K562 (cell line): ENCODE data around the gene PRRC2A. TPM values are rescaled to one million over a fixed set of nuclear protein-coding genes. Genes with fewer than 3 reads are reported as not detected.

Experiments
- CLOCK ChIP-seq: fragments of 250-450 bp; sonication (Bioruptor Pico); IDR thresholded peaks from 2 replicates; pipeline ENCODE4 v1.4.0; 2020; ENCODE audit warnings: mild to moderate bottlenecking, moderate library complexity, borderline replicate concordance
- MEIS2 ChIP-seq: fragments of 450-650 bp; IDR thresholded peaks from 2 replicates; pipeline ENCODE4 v1.6.1; 2014; ENCODE audit warnings: mild to moderate bottlenecking; ENCODE audit not compliant: partially characterized antibody
- MXI1 ChIP-seq: IDR thresholded peaks from 2 replicates; pipeline ENCODE4 v1.6.1; 2011; ENCODE audit warnings: low read depth, mild to moderate bottlenecking, improper control_type of control experiment, low read length
- PHB ChIP-seq: fragments of 250-450 bp; sonication (Bioruptor Pico); IDR thresholded peaks from 2 replicates; pipeline ENCODE4 v1.5.0; 2021
- PKNOX1 ChIP-seq: fragments of 450-650 bp; IDR thresholded peaks from 2 replicates; pipeline ENCODE4 v1.6.1; 2016
- RAD21 ChIP-seq, 2 experiments: fragments of 250-450 bp in 1 of 2; fragments of 450-650 bp in 1 of 2; sonication (Bioruptor Pico) in 1 of 2; formaldehyde crosslinking in 1 of 2; IDR thresholded peaks in 1 of 2; conservative IDR thresholded peaks in 1 of 2; 2 replicates each; pipeline versions ENCODE4 v1.4.0 to v1.8.0; 2020 to 2022; ENCODE audit warnings: mild to moderate bottlenecking in 2 of 2, moderate library complexity in 1 of 2
- REST ChIP-seq, 2 experiments: fragments of 450-650 bp; formaldehyde crosslinking in 1 of 2; IDR thresholded peaks; 2 replicates each; pipeline versions ENCODE4 v1.4.0 to v1.6.1; 2014 to 2020; ENCODE audit warnings: mild to moderate bottlenecking in 2 of 2, borderline replicate concordance in 1 of 2, low read depth in 1 of 2
- SMC3 ChIP-seq: conservative IDR thresholded peaks from 2 replicates; pipeline ENCODE4 v1.6.1; 2011; ENCODE audit warnings: low read depth, low read length, improper control_type of control experiment; ENCODE audit not compliant: insufficient read depth
- WHSC1 ChIP-seq: IDR thresholded peaks from one replicate; pipeline ENCODE4 v1.6.1; 2012; ENCODE audit warnings: low read length, control low read depth, inconsistent platforms
- ZBTB12 ChIP-seq: fragments of 250-450 bp; sonication (Bioruptor Pico); IDR thresholded peaks from 2 replicates; pipeline ENCODE4 v1.4.0; 2020
- ZNF586 ChIP-seq: fragments of 450-650 bp; formaldehyde crosslinking; conservative IDR thresholded peaks from 2 replicates; pipeline ENCODE4 v1.4.0; 2020; ENCODE audit warnings: mild to moderate bottlenecking, moderate library complexity
- ZNF696 ChIP-seq: fragments of 250-450 bp; sonication (Bioruptor Pico); conservative IDR thresholded peaks from 2 replicates; pipeline ENCODE4 v1.4.0; 2020; ENCODE audit warnings: mild to moderate bottlenecking, moderate library complexity
- polyA plus RNA-seq, 8 experiments: library from polyadenylated mRNA; depleted of rRNA in 4 of 8; stranded (reverse) in 5 of 8; unstranded in 3 of 8; fragments of >200 nt; fragmentation: Nextera tagmentation in 2 of 8; fragmentation: Illumina TruSeq in 1 of 8; extraction: Ambion mirVana in 2 of 8; extraction: Trizol in 1 of 8; gene quantifications; 2 replicates each; pipeline versions ENCODE4 v1.2.1 to v1.2.3, GENCODE V29; 2011 to 2014; ENCODE audit warnings: inconsistent platforms in 1 of 8, missing spikeins in 1 of 8
- total RNA-seq, 7 experiments: library from RNA; depleted of rRNA in 6 of 7; stranded (reverse); fragments of >200 nt in 6 of 7; fragmentation: Illumina TruSeq in 2 of 7; extraction: Trizol in 2 of 7; gene quantifications; 2 replicates each; pipeline versions ENCODE4 v1.2.1 to v1.2.3, GENCODE V29; 2011 to 2021; ENCODE audit warnings: low replicate concordance in 1 of 7

Gene PRRC2A
- total and polyA plus RNA-seq, 9 of the 15 experiments (the other 6 are each of a cell fraction or from before 2014, with no cell fraction given): 1.0 to 332 (median 63.0) TPM

GRCh38 chr6:31597006-31597405, 23.5 kb upstream of the PRRC2A start (continued):
- TF ChIP-seq REST (IDR thresholded peaks at IDR 0.05; ENCODE audit: borderline replicate concordance): peak; percentile 82
- no peak for TF ChIP-seq REST (CRISPR knock-in tag; IDR thresholded peaks at IDR 0.05; ENCODE audit: low read depth)
- no peak for TF ChIP-seq WHSC1
- TF ChIP-seq CLOCK (CRISPR knock-in tag): no peak
- no peak for TF ChIP-seq ZNF586
- no peak for TF ChIP-seq PHB (CRISPR knock-in tag)
- peak; percentile 73 for TF ChIP-seq SMC3
- no peak for TF ChIP-seq ZNF696 (CRISPR knock-in tag)
- peak; percentile 69 to 85 for TF ChIP-seq RAD21 (CRISPR knock-in tag; conservative IDR thresholded peaks at IDR 0.05 in 1 of 2, IDR thresholded peaks at IDR 0.05 in 1 of 2)
- TF ChIP-seq MEIS2: peak; percentile 30
- TF ChIP-seq ZBTB12 (CRISPR knock-in tag): no peak
- TF ChIP-seq MXI1: no peak
- TF ChIP-seq PKNOX1: peak; percentile 53
